ENCODE data around the gene RXRA.

DNA sequence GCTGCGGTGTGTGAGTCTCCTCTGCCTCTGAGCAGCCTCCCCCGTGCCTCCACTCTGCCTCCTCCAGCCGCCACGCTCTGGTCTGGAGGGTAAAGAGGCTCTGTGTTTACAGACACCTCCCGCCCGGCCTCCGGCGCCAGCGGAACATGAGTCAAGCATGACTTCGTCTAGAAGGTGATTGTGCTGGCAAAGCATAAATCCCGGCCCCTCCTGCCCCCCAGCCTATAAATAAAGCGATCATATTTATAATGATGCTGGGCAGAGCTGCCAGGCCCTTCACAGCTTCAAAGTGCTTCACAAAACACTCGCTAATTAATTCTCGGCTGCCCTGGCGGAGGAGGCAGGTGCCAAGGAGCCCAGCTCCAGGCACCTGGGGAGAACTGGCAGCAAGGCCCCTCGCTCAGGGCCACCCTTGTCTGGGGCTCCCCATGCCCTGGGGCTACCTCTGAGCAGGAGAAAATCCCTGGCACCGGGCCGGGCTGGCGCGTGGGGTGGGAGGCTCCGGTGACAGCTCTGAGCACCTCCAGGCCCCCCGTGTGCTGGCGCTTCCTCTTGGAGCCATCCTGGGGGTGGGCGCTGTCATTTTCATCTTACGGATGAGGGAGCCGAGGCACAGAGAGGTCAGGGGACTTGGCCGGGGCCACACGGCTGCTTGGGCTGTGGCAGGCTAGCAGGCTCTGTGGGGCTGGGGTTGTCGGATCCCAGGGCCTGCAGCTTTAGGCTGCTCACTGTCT is 87.8 kb downstream of the RXRA start:
- TF ChIP-seq, protein P1, sequence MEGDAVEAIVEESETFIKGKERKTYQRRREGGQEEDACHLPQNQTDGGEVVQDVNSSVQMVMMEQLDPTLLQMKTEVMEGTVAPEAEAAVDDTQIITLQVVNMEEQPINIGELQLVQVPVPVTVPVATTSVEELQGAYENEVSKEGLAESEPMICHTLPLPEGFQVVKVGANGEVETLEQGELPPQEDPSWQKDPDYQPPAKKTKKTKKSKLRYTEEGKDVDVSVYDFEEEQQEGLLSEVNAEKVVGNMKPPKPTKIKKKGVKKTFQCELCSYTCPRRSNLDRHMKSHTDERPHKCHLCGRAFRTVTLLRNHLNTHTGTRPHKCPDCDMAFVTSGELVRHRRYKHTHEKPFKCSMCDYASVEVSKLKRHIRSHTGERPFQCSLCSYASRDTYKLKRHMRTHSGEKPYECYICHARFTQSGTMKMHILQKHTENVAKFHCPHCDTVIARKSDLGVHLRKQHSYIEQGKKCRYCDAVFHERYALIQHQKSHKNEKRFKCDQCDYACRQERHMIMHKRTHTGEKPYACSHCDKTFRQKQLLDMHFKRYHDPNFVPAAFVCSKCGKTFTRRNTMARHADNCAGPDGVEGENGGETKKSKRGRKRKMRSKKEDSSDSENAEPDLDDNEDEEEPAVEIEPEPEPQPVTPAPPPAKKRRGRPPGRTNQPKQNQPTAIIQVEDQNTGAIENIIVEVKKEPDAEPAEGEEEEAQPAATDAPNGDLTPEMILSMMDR (IDR thresholded peaks at IDR 0.05 in 8 of 11, conservative IDR thresholded peaks at IDR 0.05 in 3 of 11): no peak
- TF ChIP-seq POLR2AphosphoS5 (IDR thresholded peaks at IDR 0.05) (peak in 1 of 3 donors; percentile 11), POLR2A (IDR thresholded peaks at IDR 0.05) (no peak)

All from spleen (tissue), 7 donors.